Fibroblast of skin of right quadriceps (primary cell): ENCODE measurements around the gene IRF8.
"Not testable (repeated sequence)": the region's sequence is repeated elsewhere in the genome, so short reads cannot be mapped to it uniquely, and the experiment has no call there.

Experiments used
- DNase-seq: peaks from one replicate; pipeline ENCODE4 v3.0.0-alpha.2; 2013

IRF8 gene

GRCh38 chr16:85869206-85869605 is 29.8 kb upstream of the IRF8 start:
- DNase-seq = no peak

- no peak for DNase-seq
These were observed 29.0 kb upstream of the IRF8 start for GRCh38 chr16:85869785-85870558.

GRCh38 chr16:85871756-85872155 is 27.2 kb upstream of the IRF8 start:
- DNase-seq = no peak

- DNase-seq = no peak
These were observed 26.2 kb upstream of the IRF8 start for GRCh38 chr16:85872734-85873133.

GRCh38 chr16:85873153-85873552 is 25.8 kb upstream of the IRF8 start:
- DNase-seq = no peak

- DNase-seq = not testable (repeated sequence)
These were observed 24.9 kb upstream of the IRF8 start for GRCh38 chr16:85874031-85874430.

GRCh38 chr16:85878407-85878806 is 20.6 kb upstream of the IRF8 start:
- DNase-seq = no peak

- peak; percentile 51 for DNase-seq
These were observed 20.1 kb upstream of the IRF8 start for GRCh38 chr16:85878875-85879274.

GRCh38 chr16:85879549-85879948 is 19.4 kb upstream of the IRF8 start:
- DNase-seq = no peak

GRCh38 chr16:85879975-85880831 is 18.8 kb upstream of the IRF8 start:
- DNase-seq = no peak

- DNase-seq = no peak
These were observed 18.1 kb upstream of the IRF8 start for GRCh38 chr16:85880861-85881260.

- DNase-seq = no peak
These were observed 17.5 kb upstream of the IRF8 start for GRCh38 chr16:85881436-85881835.

- no peak for DNase-seq
These were observed 16.7 kb upstream of the IRF8 start for GRCh38 chr16:85882181-85882810.

GRCh38 chr16:85883813-85884212 is 15.1 kb upstream of the IRF8 start:
- DNase-seq = no peak

- no peak for DNase-seq
These were observed 14.0 kb upstream of the IRF8 start for GRCh38 chr16:85884808-85885463.

- no peak for DNase-seq
These were observed 13.4 kb upstream of the IRF8 start for GRCh38 chr16:85885537-85885936.

- DNase-seq = peak; percentile 90
These were observed 10.3 kb upstream of the IRF8 start for GRCh38 chr16:85888405-85889331.

GRCh38 chr16:85891033-85891775 is 7.8 kb upstream of the IRF8 start:
- DNase-seq = no peak

- no peak for DNase-seq
These were observed 7.2 kb upstream of the IRF8 start for GRCh38 chr16:85891776-85892166.

- DNase-seq = no peak
These were observed 6.2 kb upstream of the IRF8 start for GRCh38 chr16:85892760-85893159.

GRCh38 chr16:85894266-85894665 is 4.7 kb upstream of the IRF8 start:
- no peak for DNase-seq
